Measurements from ENCODE around the gene VPS25. TPM values are rescaled to one million over a fixed set of nuclear protein-coding genes. Genes with fewer than 3 reads are reported as not detected.
A peak's percentile ranks its signal among the peaks of the same experiment; 100 is the strongest.

The VPS25 gene
- total RNA-seq, 2 donors from 2014 or later: 114 to 126 TPM

DNA sequence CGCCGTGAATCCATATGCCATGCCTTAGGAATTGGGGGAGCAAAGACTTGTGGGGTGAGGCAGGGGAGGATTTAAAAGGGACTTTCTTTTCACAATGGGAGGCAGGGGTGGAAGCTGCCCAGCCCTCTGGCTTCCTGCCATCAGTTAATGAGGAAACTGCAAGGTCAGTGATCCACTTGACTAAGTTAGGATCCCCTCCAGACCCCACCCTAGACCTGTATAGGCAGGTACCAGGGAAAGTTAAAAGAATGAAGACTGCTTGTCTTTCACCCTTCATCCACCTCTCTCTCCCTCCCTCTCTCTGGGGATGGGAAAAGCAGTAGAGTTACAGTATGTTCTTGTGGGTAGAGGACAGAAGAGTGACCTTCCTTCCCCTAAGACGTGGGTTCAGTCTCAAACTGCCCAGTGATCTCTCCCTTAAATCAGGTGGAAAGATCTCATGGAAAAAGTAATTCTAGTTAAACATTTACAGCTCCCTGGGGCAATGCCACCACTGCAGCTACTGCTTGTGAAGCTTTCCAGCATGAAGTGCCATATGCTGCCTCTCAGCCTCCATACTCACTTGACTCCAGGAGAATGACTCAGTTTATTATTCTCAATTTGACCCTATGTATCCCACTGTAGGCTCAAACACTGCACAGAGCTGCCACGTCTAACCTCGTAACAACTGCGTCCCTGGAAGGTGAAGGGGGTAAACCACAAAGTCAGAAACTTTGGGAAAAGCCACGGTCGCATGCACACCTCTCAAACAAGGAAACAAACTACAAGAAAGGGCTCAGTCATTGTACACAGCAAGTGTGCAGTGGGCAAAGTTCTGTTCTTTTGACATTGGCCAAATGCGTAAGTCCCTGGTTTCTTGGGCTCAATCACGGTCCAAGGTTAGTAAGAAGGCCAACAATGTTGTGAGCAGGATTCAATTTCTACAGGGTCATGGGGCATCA, 24.1 kb downstream of the VPS25 start:
- Mint-ChIP-seq H3K9me3 (peaks cover 6% of the 10 kb centered on the region), H3K27me3 (ENCODE audit: insufficient read depth) (peaks cover 23% of the 10 kb centered on the region), H3K36me3 (ENCODE audit: low read depth) (peaks cover 20% of the 10 kb centered on the region), H3K4me3 (peak overlapping the region; percentile 87), H3K27ac (peak overlapping the region; percentile 13), H3K4me1 (peaks cover 16% of the 10 kb centered on the region)
- 93 to 98% methylated on average over 7 to 10 of the region's 10 CpGs for WGBS, 2 experiments (ENCODE audit: insufficient coverage in 1 of 2, insufficient read length in 1 of 2)
- no peak overlapping the region for H3K27ac ChIP-seq (ENCODE audit: low read depth, low read length)
- no peaks in the 10 kb centered on the region for H3K36me3 ChIP-seq (ENCODE audit: control insufficient read depth, insufficient read depth, low read length)
- H3K4me3 ChIP-seq (ENCODE audit: low read length): peak overlapping the region; percentile 91
- no peak for DNase-seq
- no peaks in the 10 kb centered on the region for H3K4me1 ChIP-seq (ENCODE audit: control insufficient read depth, insufficient read depth, low read length)
- TF ChIP-seq, protein P1, sequence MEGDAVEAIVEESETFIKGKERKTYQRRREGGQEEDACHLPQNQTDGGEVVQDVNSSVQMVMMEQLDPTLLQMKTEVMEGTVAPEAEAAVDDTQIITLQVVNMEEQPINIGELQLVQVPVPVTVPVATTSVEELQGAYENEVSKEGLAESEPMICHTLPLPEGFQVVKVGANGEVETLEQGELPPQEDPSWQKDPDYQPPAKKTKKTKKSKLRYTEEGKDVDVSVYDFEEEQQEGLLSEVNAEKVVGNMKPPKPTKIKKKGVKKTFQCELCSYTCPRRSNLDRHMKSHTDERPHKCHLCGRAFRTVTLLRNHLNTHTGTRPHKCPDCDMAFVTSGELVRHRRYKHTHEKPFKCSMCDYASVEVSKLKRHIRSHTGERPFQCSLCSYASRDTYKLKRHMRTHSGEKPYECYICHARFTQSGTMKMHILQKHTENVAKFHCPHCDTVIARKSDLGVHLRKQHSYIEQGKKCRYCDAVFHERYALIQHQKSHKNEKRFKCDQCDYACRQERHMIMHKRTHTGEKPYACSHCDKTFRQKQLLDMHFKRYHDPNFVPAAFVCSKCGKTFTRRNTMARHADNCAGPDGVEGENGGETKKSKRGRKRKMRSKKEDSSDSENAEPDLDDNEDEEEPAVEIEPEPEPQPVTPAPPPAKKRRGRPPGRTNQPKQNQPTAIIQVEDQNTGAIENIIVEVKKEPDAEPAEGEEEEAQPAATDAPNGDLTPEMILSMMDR (conservative IDR thresholded peaks at IDR 0.05): no peak
- H3K9ac ChIP-seq (ENCODE audit: extremely low read depth, low read length, poor library complexity, severe bottlenecking): peak overlapping the region; percentile 54
- H3K27me3 ChIP-seq (ENCODE audit: control insufficient read depth, insufficient read depth, low read length, poor library complexity, severe bottlenecking): no peaks in the 10 kb centered on the region
- no peaks in the 10 kb centered on the region for H3K9me3 ChIP-seq (ENCODE audit: control insufficient read depth, low read length)

DNA sequence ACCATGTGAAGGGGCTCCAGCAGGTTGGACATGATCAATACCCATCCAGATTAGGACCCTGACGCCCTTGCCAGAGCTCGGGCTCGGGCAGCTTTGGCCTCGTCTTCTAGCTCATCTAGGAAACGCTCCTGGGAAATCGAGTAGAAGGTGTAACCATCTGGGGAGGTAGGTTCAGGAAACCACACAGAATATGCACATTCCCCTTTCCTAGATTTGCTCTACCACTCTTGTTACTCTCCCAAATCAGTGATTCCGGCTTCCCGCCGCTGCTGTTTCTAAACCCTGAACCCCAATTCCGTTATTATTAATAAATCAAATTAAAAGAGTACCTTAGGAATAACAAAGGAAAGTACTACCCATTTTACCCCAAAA, 24.7 kb downstream of the VPS25 start:
- H3K9ac ChIP-seq (ENCODE audit: extremely low read depth, low read length, poor library complexity, severe bottlenecking): peak overlapping the region; percentile 54
- H3K9me3 ChIP-seq (ENCODE audit: control insufficient read depth, low read length): no peaks in the 10 kb centered on the region
- Mint-ChIP-seq H3K36me3 (ENCODE audit: low read depth) (peaks cover 20% of the 10 kb centered on the region), H3K27ac (peak overlapping the region; percentile 85), H3K4me1 (peaks cover 22% of the 10 kb centered on the region), H3K9me3 (peaks cover 6% of the 10 kb centered on the region), H3K4me3 (peak overlapping the region; percentile 87), H3K27me3 (ENCODE audit: insufficient read depth) (peaks cover 22% of the 10 kb centered on the region)
- 55 to 78% methylated on average over 4 to 7 of the region's 10 CpGs for WGBS, 2 experiments (ENCODE audit: insufficient coverage in 1 of 2, insufficient read length in 1 of 2)
- no peaks in the 10 kb centered on the region for H3K4me1 ChIP-seq (ENCODE audit: control insufficient read depth, insufficient read depth, low read length)
- H3K36me3 ChIP-seq (ENCODE audit: control insufficient read depth, insufficient read depth, low read length): no peaks in the 10 kb centered on the region
- peak overlapping the region; percentile 91 for H3K4me3 ChIP-seq (ENCODE audit: low read length)
- H3K27ac ChIP-seq (ENCODE audit: low read depth, low read length): no peak overlapping the region
- TF ChIP-seq, protein P1 (conservative IDR thresholded peaks at IDR 0.05): no peak
- DNase-seq: no peak
- H3K27me3 ChIP-seq (ENCODE audit: control insufficient read depth, insufficient read depth, low read length, poor library complexity, severe bottlenecking): no peaks in the 10 kb centered on the region

DNA sequence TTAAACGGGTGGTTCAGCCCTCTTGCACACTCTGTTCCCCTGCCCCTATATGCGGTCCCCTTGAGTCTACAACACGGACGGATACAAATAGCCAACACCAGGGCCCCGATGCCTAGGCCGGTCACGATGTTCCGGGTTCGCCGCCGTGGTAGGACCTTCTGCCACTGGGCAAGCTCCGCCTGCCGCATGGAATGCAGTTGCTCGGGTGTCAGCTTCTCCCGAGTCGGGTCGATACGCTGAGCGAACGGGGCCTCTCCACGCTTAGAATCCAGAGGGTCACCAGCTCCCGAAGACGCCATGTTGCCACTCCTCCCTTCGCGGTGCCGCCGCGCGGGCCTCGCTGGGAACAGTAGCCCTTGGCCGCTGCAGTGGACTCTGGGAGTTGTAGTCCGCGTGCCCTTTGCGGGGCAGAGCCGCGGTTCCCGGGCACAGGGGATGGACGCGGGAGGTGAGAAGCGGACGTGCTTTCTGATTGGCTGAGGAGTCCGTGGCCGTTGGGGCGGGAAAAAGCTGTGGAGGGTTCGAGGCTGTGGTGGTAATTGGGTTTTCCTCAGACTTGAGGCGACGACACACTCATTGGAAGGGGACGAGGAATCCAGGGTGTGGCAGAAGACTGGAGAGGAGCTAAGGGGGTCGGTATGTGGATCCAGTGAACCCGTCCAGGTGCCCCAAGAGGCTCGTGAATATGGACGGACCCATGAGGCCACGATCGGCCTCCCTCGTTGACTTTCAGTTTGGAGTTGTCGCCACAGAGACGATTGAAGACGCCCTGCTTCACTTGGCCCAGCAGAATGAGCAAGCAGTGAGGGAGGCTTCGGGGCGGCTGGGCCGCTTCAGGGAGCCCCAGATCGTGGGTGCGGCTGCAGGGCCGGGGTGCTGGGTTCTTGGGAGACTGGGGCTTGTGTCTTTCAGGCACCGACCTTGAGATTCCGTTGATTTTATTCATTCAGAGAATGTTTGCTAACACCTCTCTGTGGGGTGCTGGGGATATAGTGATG, 25.4 kb downstream of the VPS25 start, which contains the start of the genes CNTD1 and COA3:
TSS of gene CNTD1 (plus strand) at position 479 of the 998 bp plus-strand sequence. CDS start at position 686, 207 bp downstream.
TSS of gene COA3 (minus strand) at position 322 of the 998 bp plus-strand sequence. CDS start at position 299, 23 bp downstream.
- Histone ChIP-seq H3K36me3 (ENCODE audit: control insufficient read depth, insufficient read depth, low read length) (no peaks in the 10 kb centered on the region), H3K27me3 (ENCODE audit: control insufficient read depth, insufficient read depth, low read length, poor library complexity, severe bottlenecking) (no peaks in the 10 kb centered on the region), H3K4me3 (ENCODE audit: low read length) (peak within 1 kb of the TSS; percentile 91), H3K27ac (ENCODE audit: low read depth, low read length) (no peak within 1 kb of the TSS), H3K4me1 (ENCODE audit: control insufficient read depth, insufficient read depth, low read length) (peaks cover 3% of the 10 kb centered on the region), H3K9ac (ENCODE audit: extremely low read depth, low read length, poor library complexity, severe bottlenecking) (peak within 1 kb of the TSS; percentile 54), H3K9me3 (ENCODE audit: control insufficient read depth, low read length) (no peaks in the 10 kb centered on the region)
- H3K27ac Mint-ChIP-seq: peak within 1 kb of the TSS; percentile 85
- H3K36me3 Mint-ChIP-seq (ENCODE audit: low read depth): peaks cover 19% of the 10 kb centered on the region
- peaks cover 27% of the 10 kb centered on the region for H3K4me1 Mint-ChIP-seq
- TF ChIP-seq, protein P1 (conservative IDR thresholded peaks at IDR 0.05): peak; percentile 24
- H3K9me3 Mint-ChIP-seq: peaks cover 6% of the 10 kb centered on the region
- WGBS, 2 experiments (ENCODE audit: insufficient coverage in 1 of 2, insufficient read length in 1 of 2): 30 to 40% methylated on average over 37 to 66 of the region's 66 CpGs
- peak; percentile 98 for DNase-seq
- H3K4me3 Mint-ChIP-seq: peak within 1 kb of the TSS; percentile 87
- H3K27me3 Mint-ChIP-seq (ENCODE audit: insufficient read depth): peaks cover 22% of the 10 kb centered on the region
